Stimulated activated naive CD8-positive, alpha-beta T cell treated with anti-CD3 and anti-CD28 coated beads, Interleukin-15, amount 100 ng/mL, for 72 hours (primary cell): Measurements from ENCODE around the gene PRKAA2.

Experiments used
- ATAC-seq: fragments of 150-1000 bp; cut with Tn5 transposase; 2 replicates; pipeline ENCODE4 v1.10.0; 2021; ENCODE audit warnings: mild to moderate bottlenecking, moderate library complexity
- DNase-seq, 2 donors: peaks; one replicate each; pipeline ENCODE4 v3.0.0; 2021 to 2022
- H3K27ac Mint-ChIP-seq, 2 donors: one replicate each; pipeline ENCODE4 v1.8.0; 2022; ENCODE audit warnings: mild to moderate bottlenecking in 2 of 2, mixed read lengths in 2 of 2, moderate library complexity in 2 of 2
- H3K27me3 Mint-ChIP-seq: one replicate; pipeline ENCODE4 v1.8.0; 2022; ENCODE audit warnings: mixed read lengths
- H3K4me1 Mint-ChIP-seq: one replicate; pipeline ENCODE4 v1.8.0; 2022; ENCODE audit warnings: mild to moderate bottlenecking, mixed read lengths
- H3K4me3 Mint-ChIP-seq, 2 donors: one replicate each; pipeline ENCODE4 v1.8.0; 2022; ENCODE audit warnings: mild to moderate bottlenecking in 2 of 2, mixed read lengths in 2 of 2, moderate library complexity in 1 of 2
- H3K9me3 Mint-ChIP-seq, 2 donors: one replicate each; pipeline ENCODE4 v1.8.0; 2022; ENCODE audit warnings: mixed read lengths in 2 of 2

PRKAA2 gene

GRCh38 chr1:56644064-56644918 lies 823 bp upstream of the PRKAA2 start:
- ATAC-seq, result no peak
- peaks cover 61% of the 10 kb centered on the region for H3K27me3 Mint-ChIP-seq
- H3K27ac Mint-ChIP-seq, result no peak overlapping the region
- peaks cover 20% of the 10 kb centered on the region for H3K4me1 Mint-ChIP-seq
- H3K9me3 Mint-ChIP-seq, result no peaks in the 10 kb centered on the region
- no peak for DNase-seq
- H3K4me3 Mint-ChIP-seq, result peak overlapping the region; percentile 5 to 47

DNA sequence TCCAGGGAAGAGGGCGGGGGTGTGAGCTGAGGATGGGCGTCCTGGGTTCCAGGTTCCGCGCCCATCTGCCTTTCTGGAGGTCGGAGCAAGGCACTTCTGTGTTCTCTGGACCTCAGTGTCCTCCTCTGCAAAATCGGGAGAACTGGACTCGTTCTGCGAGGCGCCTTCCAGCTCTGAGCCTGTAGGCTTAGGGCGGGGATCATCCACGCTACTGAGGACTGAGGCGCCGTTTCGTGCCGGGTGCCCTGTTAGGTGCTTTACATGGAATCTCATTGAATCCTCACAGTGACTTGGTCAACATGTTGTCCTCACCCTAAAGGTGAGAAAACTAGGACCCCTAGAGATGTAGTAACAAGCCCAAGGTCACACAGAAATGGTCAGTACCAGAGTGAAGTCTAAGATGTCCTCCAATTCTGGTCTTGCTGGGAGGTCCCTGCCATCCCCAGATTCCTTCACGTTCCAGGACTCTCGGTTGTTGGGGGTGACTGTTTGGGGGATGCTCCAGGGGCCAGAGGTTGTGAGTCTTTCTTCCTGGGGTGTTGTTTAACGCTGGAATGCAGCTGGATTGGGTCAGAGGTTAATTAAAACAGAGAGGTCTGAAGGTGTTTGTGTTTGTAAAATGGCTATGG lies 677 bp downstream of the PRKAA2 start:
- peak overlapping the region in 1 of 2 donors; percentile 48 for H3K4me3 Mint-ChIP-seq
- DNase-seq (no peak), ATAC-seq (no peak)
- H3K9me3 Mint-ChIP-seq, result no peaks in the 10 kb centered on the region
- H3K4me1 Mint-ChIP-seq, result peaks cover 20% of the 10 kb centered on the region
- H3K27ac Mint-ChIP-seq, result peak overlapping the region in 1 of 2 donors; percentile 83
- peaks cover 58% of the 10 kb centered on the region for H3K27me3 Mint-ChIP-seq

- DNase-seq, result no peak
- Mint-ChIP-seq H3K27me3 (peaks cover 58% of the 10 kb centered on the region), H3K4me3 (no peak overlapping the region), H3K9me3 (no peaks in the 10 kb centered on the region), H3K4me1 (peaks cover 20% of the 10 kb centered on the region), H3K27ac (no peak overlapping the region)
- ATAC-seq, result no peak
Observed at GRCh38 chr1:56646611-56647010, 1.5 kb downstream of the PRKAA2 start.

GRCh38 chr1:56647106-56647505 lies 2.0 kb downstream of the PRKAA2 start:
- H3K27ac Mint-ChIP-seq, result no peak overlapping the region
- ATAC-seq, result no peak
- peaks cover 20% of the 10 kb centered on the region for H3K4me1 Mint-ChIP-seq
- DNase-seq, result no peak
- H3K9me3 Mint-ChIP-seq, result no peaks in the 10 kb centered on the region
- H3K27me3 Mint-ChIP-seq, result peaks cover 58% of the 10 kb centered on the region
- no peak overlapping the region for H3K4me3 Mint-ChIP-seq

- ATAC-seq (no peak), DNase-seq (no peak)
- peaks cover 20% of the 10 kb centered on the region for H3K4me1 Mint-ChIP-seq
- no peaks in the 10 kb centered on the region for H3K9me3 Mint-ChIP-seq
- H3K27me3 Mint-ChIP-seq, result peaks cover 58% of the 10 kb centered on the region
- H3K4me3 Mint-ChIP-seq, result no peak overlapping the region
- H3K27ac Mint-ChIP-seq, result no peak overlapping the region
Observed at GRCh38 chr1:56648546-56648945, 3.4 kb downstream of the PRKAA2 start.

- peaks cover 15 to 17% of the 10 kb centered on the region in 2 donors for H3K9me3 Mint-ChIP-seq
- DNase-seq (no peak), ATAC-seq (no peak)
- H3K4me1 Mint-ChIP-seq, result no peaks in the 10 kb centered on the region
- H3K27ac Mint-ChIP-seq, result no peak overlapping the region
- H3K27me3 Mint-ChIP-seq, result peaks cover 3% of the 10 kb centered on the region
- H3K4me3 Mint-ChIP-seq, result no peak overlapping the region
Observed at GRCh38 chr1:56654126-56654923, 9.2 kb downstream of the PRKAA2 start.

DNA sequence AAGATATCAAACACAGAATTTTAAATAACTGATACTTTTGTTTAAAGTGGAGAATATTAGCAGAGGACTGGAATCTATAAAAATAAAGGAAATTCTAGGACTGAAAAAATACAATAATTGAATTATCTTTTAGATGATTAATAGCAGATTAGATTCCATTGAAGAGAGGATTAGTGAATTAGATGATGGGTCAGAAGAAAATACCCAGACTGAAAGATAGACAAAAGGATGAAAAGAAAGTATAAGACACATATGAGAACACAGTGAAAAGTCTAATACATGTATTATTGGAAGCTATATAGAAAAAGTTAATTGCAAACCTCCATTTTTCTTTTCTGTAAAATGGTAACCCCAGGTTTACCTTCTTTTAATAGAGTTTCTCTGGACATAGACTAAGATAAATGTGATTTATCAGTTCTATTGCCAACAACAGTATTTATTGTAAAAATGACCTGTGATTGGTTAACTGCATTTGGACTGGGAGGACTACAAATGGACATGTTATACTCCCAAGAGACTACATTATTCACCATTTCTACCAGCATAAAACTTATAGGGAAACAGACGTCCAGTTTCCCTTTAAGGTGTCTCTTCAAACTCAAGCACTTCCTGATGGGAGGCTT lies 11.0 kb downstream of the PRKAA2 start:
- ATAC-seq (no peak), DNase-seq (no peak)
- Mint-ChIP-seq H3K4me3 (no peak overlapping the region), H3K9me3 (peaks cover 15 to 17% of the 10 kb centered on the region in 2 donors), H3K27ac (no peak overlapping the region), H3K4me1 (no peaks in the 10 kb centered on the region), H3K27me3 (no peaks in the 10 kb centered on the region)

- Mint-ChIP-seq H3K9me3 (peaks cover 15 to 17% of the 10 kb centered on the region in 2 donors), H3K27ac (no peak overlapping the region), H3K4me3 (no peak overlapping the region), H3K27me3 (no peaks in the 10 kb centered on the region), H3K4me1 (no peaks in the 10 kb centered on the region)
- no peak for DNase-seq
- no peak for ATAC-seq
Observed at GRCh38 chr1:56658254-56658653, 13.1 kb downstream of the PRKAA2 start.

GRCh38 chr1:56660293-56660692 lies 15.2 kb downstream of the PRKAA2 start:
- no peaks in the 10 kb centered on the region for H3K4me1 Mint-ChIP-seq
- peaks cover 15 to 17% of the 10 kb centered on the region in 2 donors for H3K9me3 Mint-ChIP-seq
- no peak overlapping the region for H3K27ac Mint-ChIP-seq
- no peak for DNase-seq
- ATAC-seq, result no peak
- H3K4me3 Mint-ChIP-seq, result no peak overlapping the region
- H3K27me3 Mint-ChIP-seq, result no peaks in the 10 kb centered on the region

DNA sequence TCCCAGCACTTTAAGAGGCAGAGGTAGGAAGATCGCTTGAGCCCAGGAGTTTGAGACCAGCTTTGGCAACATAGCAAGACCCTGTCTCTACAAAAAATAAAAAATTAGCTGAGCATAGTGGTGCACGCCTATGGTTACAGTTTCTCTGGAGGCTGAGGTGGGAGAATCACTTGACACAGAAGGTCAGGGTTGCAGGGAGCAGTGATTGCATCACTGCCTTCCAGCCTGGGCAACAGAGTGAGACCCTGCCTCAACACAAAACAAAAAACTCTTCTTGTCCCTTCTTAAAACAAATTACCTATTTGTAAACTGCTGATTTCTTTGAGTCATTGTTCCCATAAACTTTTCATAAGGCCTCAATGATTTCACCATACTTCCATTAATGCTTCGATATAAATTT lies 18.7 kb downstream of the PRKAA2 start:
- DNase-seq (no peak), ATAC-seq (no peak)
- Mint-ChIP-seq H3K27me3 (peaks cover 8% of the 10 kb centered on the region), H3K9me3 (no peaks in the 10 kb centered on the region), H3K27ac (no peak overlapping the region), H3K4me3 (no peak overlapping the region), H3K4me1 (no peaks in the 10 kb centered on the region)

- no peaks in the 10 kb centered on the region for H3K9me3 Mint-ChIP-seq
- H3K4me1 Mint-ChIP-seq, result no peaks in the 10 kb centered on the region
- no peak overlapping the region for H3K27ac Mint-ChIP-seq
Observed at GRCh38 chr1:56665384-56665783, 20.3 kb downstream of the PRKAA2 start.

GRCh38 chr1:56666112-56666608 lies 21.0 kb downstream of the PRKAA2 start:
- Mint-ChIP-seq H3K27ac (no peak overlapping the region), H3K4me3 (no peak overlapping the region), H3K4me1 (no peaks in the 10 kb centered on the region), H3K9me3 (no peaks in the 10 kb centered on the region), H3K27me3 (peaks cover 8% of the 10 kb centered on the region)
- ATAC-seq (no peak), DNase-seq (no peak)

More at GRCh38 chr1:56665384-56665783, 20.3 kb downstream of the PRKAA2 start:
- no peak for ATAC-seq
- H3K4me3 Mint-ChIP-seq, result no peak overlapping the region
- H3K27me3 Mint-ChIP-seq, result peaks cover 8% of the 10 kb centered on the region
- DNase-seq, result no peak

DNA sequence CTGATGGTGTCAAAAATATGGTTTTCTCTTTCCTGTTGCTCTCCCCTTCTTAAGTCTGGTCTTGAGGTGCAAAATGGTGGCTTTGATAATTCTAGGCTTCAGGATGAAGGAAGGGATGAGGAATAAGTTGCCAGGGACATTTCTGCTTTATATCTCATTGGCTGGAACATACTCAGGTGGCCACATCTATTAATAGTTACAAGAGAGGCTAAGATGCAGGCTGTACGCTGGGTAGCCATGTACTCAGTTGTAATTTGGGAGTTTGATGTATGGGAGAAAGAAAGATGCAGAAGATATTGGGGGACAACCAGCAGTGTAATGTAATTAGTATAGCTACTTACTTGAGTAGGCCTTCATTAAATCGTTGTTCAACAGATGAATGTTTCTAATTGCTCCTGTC lies 25.2 kb downstream of the PRKAA2 start:
- Mint-ChIP-seq H3K4me1 (no peaks in the 10 kb centered on the region), H3K9me3 (no peaks in the 10 kb centered on the region), H3K27me3 (peaks cover 8% of the 10 kb centered on the region), H3K4me3 (no peak overlapping the region), H3K27ac (no peak overlapping the region)
- ATAC-seq (no peak), DNase-seq (no peak)

GRCh38 chr1:56671085-56671484 lies 26.0 kb downstream of the PRKAA2 start:
- H3K27me3 Mint-ChIP-seq, result peaks cover 5% of the 10 kb centered on the region
- DNase-seq (no peak), ATAC-seq (no peak)
- H3K4me1 Mint-ChIP-seq, result no peaks in the 10 kb centered on the region
- H3K9me3 Mint-ChIP-seq, result no peaks in the 10 kb centered on the region
- H3K27ac Mint-ChIP-seq, result no peak overlapping the region
- H3K4me3 Mint-ChIP-seq, result no peak overlapping the region

- Mint-ChIP-seq H3K27ac (no peak overlapping the region), H3K4me1 (no peaks in the 10 kb centered on the region), H3K4me3 (no peak overlapping the region), H3K27me3 (no peaks in the 10 kb centered on the region), H3K9me3 (no peaks in the 10 kb centered on the region)
- ATAC-seq, result no peak
- DNase-seq, result no peak
Observed at GRCh38 chr1:56671542-56671941, 26.4 kb downstream of the PRKAA2 start.
